GM12875 (cell line): ENCODE data around the gene PLEKHG1.

Source experiments
- H3K4me3 ChIP-seq: one replicate; pipeline ENCODE4 v1.5.1; 2011; ENCODE audit warnings: low read depth, low read length, control low read depth
- TF ChIP-seq, protein P1 (sequence below): IDR thresholded peaks from 2 replicates; pipeline ENCODE4 v1.5.1; 2011; ENCODE audit warnings: low read depth, mild to moderate bottlenecking, control low read depth, inconsistent platforms, low read length, moderate library complexity, borderline replicate concordance; ENCODE audit not compliant: insufficient read depth

PLEKHG1 gene

DNA sequence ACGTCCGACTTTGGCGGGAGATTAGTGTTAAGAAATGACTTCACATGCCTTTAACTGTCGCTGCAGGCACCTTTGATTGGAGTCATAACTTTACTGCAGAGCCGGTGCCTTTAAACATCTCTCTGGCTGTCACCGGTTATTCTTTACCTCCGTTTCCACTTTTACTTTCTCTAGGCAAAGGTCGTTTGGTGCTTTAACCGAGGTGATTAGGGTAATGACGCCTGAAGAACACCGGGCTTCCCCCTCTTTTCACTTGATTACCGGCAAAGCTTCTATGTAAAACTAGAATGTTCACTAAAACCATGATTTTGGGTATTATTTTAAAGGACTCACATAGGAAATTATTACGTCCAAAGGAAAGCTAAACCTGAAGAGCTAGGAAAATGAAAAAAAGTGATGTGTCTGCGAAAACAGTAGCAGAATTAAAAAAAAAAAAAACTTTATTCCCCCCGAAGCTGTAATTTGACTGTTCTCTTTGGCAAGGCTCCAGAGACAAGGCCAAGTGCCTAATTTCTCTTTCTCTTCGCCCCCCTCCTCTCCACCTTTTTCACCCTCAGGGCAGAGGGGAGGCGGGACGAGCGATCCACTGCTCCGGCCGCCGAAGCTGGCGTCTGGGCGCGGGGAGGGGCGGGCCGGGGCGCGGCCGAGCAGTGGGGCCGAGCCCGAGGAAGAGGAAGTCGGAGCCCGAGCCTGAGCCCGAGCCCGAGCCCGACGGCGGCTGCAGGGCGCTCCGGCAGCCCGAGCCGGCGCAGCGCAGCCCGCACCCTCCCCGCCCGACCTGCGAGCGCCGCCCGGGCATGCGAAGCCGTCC lies at the start of gene PLEKHG1:
TSS of gene PLEKHG1 (plus strand) at position 687 of the 811 bp plus-strand sequence. CDS start 133,797 bp downstream, outside the sequence.
- H3K4me3 ChIP-seq = peak within 1 kb of the TSS; percentile 22
- TF ChIP-seq, protein P1, sequence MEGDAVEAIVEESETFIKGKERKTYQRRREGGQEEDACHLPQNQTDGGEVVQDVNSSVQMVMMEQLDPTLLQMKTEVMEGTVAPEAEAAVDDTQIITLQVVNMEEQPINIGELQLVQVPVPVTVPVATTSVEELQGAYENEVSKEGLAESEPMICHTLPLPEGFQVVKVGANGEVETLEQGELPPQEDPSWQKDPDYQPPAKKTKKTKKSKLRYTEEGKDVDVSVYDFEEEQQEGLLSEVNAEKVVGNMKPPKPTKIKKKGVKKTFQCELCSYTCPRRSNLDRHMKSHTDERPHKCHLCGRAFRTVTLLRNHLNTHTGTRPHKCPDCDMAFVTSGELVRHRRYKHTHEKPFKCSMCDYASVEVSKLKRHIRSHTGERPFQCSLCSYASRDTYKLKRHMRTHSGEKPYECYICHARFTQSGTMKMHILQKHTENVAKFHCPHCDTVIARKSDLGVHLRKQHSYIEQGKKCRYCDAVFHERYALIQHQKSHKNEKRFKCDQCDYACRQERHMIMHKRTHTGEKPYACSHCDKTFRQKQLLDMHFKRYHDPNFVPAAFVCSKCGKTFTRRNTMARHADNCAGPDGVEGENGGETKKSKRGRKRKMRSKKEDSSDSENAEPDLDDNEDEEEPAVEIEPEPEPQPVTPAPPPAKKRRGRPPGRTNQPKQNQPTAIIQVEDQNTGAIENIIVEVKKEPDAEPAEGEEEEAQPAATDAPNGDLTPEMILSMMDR = no peak

DNA sequence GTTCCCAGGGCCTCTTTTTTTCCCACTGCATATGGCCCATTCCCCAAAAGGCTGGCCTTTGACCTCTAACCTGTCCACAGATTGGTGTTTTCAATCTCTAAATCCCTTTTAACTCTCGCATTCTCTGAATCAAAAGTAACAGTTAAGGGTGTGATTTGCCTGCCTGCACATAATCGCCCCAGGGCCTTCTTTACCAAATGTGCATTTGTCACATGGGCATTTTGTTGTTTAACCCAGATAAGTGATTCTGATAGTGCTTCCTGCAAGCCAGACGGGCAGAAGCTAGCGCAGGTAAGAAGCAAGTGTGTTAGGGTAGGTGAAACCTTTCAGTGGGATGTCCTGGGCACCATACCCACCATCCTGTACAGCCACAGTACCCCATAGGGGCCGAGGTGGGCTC lies 49.4 kb upstream of the PLEKHG1 start:
- TF ChIP-seq, protein P1 = no peak
- no peak overlapping the region for H3K4me3 ChIP-seq

DNA sequence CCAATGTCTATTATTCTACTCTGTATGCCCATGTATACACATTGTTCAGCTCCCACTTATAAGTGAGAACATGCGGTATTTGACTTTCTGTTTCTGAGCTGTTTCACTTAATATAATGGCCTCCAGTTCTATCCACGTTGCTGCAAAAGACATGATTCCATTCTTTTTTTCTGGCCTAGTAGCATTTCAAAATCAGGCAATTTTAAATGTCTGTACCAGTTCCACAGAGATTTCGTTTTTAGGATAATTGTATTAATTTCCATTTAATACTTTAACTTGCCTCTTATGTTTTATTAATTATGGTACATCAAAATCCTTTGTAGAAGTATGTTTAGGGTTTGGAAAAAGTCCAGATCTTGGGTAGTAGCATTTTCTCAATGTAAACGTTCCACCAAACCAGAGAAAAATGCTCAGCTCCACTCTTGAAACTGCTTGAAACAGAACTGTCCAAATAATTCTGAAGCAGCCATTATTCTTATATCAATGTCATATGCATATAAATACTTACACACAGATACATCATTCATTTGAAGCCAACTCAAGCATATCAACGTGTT lies 42.6 kb upstream of the PLEKHG1 start:
- TF ChIP-seq, protein P1 = no peak
- no peak overlapping the region for H3K4me3 ChIP-seq

DNA sequence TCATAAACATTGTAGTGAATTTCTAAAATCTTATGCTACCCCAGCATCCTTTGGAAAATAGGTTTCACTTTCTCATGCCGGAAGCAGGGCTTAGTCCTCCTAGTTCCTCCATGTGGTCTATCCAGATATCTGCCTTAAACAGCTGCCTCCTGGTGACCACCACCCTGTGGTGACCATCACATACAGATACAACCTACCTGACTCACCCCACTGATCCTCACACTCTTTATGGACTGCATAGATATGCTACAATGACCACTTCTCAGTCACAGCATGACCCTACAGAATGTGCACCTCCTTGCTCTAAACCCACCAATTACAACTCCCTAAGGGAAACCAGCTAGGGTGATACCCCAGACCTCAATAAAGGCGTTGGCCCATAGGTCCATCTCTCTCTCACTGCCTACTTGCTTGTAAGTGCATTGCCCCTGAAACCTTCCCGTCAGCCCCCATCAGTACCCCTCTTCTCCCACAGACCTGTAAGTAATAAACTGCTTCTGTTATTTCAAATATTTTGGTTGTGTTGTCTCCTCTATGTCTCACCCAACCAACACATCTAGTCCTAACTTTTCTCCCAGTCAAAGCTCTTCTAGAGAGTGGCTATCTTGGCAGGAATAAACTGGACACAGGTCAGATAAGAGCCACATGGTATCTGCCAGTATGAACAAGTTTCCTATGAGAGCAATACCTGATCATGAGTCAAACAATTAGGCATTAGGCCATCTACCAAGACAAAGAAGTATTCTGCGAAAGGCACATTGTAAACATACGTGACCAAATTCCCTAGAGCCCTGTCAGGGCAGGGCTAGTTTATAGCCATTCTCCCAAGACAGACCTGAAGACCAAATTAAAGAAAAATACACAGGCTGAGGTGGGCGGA lies 39.4 kb upstream of the PLEKHG1 start:
- H3K4me3 ChIP-seq = no peak overlapping the region
- TF ChIP-seq, protein P1 = no peak

DNA sequence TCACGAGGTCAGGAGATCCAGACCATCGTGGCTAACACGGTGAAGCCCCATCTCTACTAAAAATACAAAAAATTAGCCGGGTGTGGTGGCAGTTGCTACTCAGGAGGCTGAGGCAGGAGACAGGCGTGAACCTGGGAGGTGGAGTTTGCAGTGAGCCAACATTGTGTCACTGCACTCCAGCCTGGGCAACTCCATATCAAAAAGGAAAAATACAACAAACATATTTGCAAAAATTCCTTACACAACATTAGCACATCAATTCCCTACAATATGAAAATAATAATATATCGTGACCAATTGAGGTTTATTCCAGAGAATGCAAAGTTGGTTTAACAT lies 38.8 kb upstream of the PLEKHG1 start:
- H3K4me3 ChIP-seq = no peak overlapping the region
- TF ChIP-seq, protein P1 = no peak

DNA sequence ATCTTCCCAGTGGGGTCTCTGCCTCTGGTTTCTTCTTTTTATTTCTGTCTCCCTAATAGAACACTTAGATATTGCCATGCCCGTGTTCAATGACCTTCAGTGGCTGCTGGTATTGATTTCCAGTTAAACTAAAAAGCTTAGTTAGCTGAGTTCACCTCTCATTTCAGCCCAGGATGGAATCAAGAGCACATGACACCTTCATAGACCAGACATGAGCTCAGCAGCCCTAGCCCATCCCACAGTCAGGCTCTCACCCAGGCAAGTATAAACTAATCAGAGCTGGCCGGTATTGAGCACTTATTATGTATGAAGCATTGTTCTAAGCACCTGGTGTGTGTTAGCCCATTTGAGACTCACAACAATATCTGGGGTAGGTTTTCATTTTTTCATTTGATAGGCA lies 33.7 kb upstream of the PLEKHG1 start:
- H3K4me3 ChIP-seq = no peak overlapping the region
- TF ChIP-seq, protein P1 = no peak
